HG02870 (cell line): Measurements from ENCODE around the gene FHL2.
"Not testable (repeated sequence)": the region's sequence is repeated elsewhere in the genome, so short reads cannot be mapped to it uniquely, and the experiment has no call there.

Experiments used
- ATAC-seq: cut with Tn5 transposase; IDR thresholded peaks from one replicate; pipeline ENCODE4 v1.9.1; 2021; ENCODE audit warnings: mild to moderate bottlenecking, moderate library complexity; ENCODE audit not compliant: unreplicated experiment

Gene FHL2

GRCh38 chr2:105357122-105357521 is 41.7 kb downstream of the FHL2 start:
- ATAC-seq: no peak

- ATAC-seq: no peak
Observed at GRCh38 chr2:105344704-105345345, 54.0 kb downstream of the FHL2 start.

GRCh38 chr2:105339414-105339813 is 59.4 kb downstream of the FHL2 start:
- ATAC-seq: no peak

GRCh38 chr2:105338020-105338385 is 60.8 kb downstream of the FHL2 start:
- ATAC-seq: peak; percentile 18

GRCh38 chr2:105337122-105338019 is 61.5 kb downstream of the FHL2 start, which contains the start of gene C2orf49:
Gene C2orf49 (plus strand): TSS chr2:105337540. CDS start chr2:105337588, 48 bp downstream.
- peak; percentile 88 for ATAC-seq

GRCh38 chr2:105336786-105337121 is 62.1 kb downstream of the FHL2 start:
- no peak for ATAC-seq

GRCh38 chr2:105335469-105335868 is 63.4 kb downstream of the FHL2 start:
- no peak for ATAC-seq

GRCh38 chr2:105334211-105334610 is 64.6 kb downstream of the FHL2 start:
- ATAC-seq: no peak

GRCh38 chr2:105330681-105331375 is 68.0 kb downstream of the FHL2 start:
- no peak for ATAC-seq

- ATAC-seq: peak; percentile 60
Observed at GRCh38 chr2:105329561-105330495, 69.0 kb downstream of the FHL2 start, which contains the start of gene TGFBRAP1. Gene TGFBRAP1 (minus strand): TSS chr2:105329735. CDS start chr2:105308301, 21,434 bp downstream.

- no peak for ATAC-seq
Observed at GRCh38 chr2:105329197-105329554, 69.7 kb downstream of the FHL2 start.

- no peak for ATAC-seq
Observed at GRCh38 chr2:105328281-105329196, 70.3 kb downstream of the FHL2 start.

GRCh38 chr2:105327690-105328089 is 71.2 kb downstream of the FHL2 start:
- no peak for ATAC-seq

GRCh38 chr2:105327271-105327670 is 71.6 kb downstream of the FHL2 start:
- not testable (repeated sequence) for ATAC-seq

GRCh38 chr2:105325389-105325963 is 73.4 kb downstream of the FHL2 start:
- no peak for ATAC-seq

GRCh38 chr2:105324732-105325131 is 74.1 kb downstream of the FHL2 start:
- no peak for ATAC-seq

- ATAC-seq: no peak
Observed at GRCh38 chr2:105324101-105324500, 74.8 kb downstream of the FHL2 start.

GRCh38 chr2:105323111-105323510 is 75.7 kb downstream of the FHL2 start:
- ATAC-seq: no peak
